AG04450 (cell line): ENCODE data around the gene PRR32. TPM values are rescaled to one million over a fixed set of nuclear protein-coding genes. Genes with fewer than 3 reads are reported as not detected.

Experiments used
- CTCF ChIA-PET: fragments of 300-600, 350-600 bp; formaldehyde crosslinking; extraction: SDS; loops from one replicate; lab custom pipeline; 2022; ENCODE audit warnings: antibody characterized with exemption, inconsistent platforms; lab: Charles Lee
- POLR2A ChIA-PET: fragments of 350-600 bp; formaldehyde crosslinking; extraction: SDS; loops from one replicate; lab custom pipeline; 2021; ENCODE audit warnings: antibody characterized with exemption, inconsistent platforms; lab: Yijun Ruan, JAX
- DNase-seq: peaks from one replicate; pipeline ENCODE4 v3.0.0-alpha.2; 2011; ENCODE audit warnings: low read depth, low spot score
- H3K27ac ChIP-seq: one replicate; pipeline ENCODE4 v1.5.1; 2012; ENCODE audit warnings: low read depth, low read length, control low read depth
- H3K27me3 ChIP-seq: one replicate; pipeline ENCODE4 v1.6.0; 2012; ENCODE audit warnings: low read length; ENCODE audit not compliant: control insufficient read depth, insufficient read depth
- H3K4me3 ChIP-seq: 2 replicates; pipeline ENCODE4 v1.5.1; 2011; ENCODE audit warnings: mild to moderate bottlenecking, low read depth, low read length, control low read depth
- H3K9me3 ChIP-seq: 2 replicates; pipeline ENCODE4 v1.5.1; 2012; ENCODE audit warnings: low read length; ENCODE audit not compliant: control insufficient read depth, insufficient read depth
- CTCF ChIP-seq: IDR thresholded peaks from 2 replicates; pipeline ENCODE4 v1.5.1; 2011; ENCODE audit warnings: low read depth, low read length, control low read depth, inconsistent platforms
- polyA plus RNA-seq: library from polyadenylated mRNA; depleted of rRNA; stranded (reverse); fragments of >200 nt; gene quantifications from 2 replicates; pipeline ENCODE4 v1.2.3, GENCODE V29; 2011

Gene PRR32
- polyA plus RNA-seq, 1 experiment, result not detected

GRCh38 chrX:126815806-126816205, 3.7 kb upstream of the PRR32 start:
- Histone ChIP-seq H3K27me3 (no peaks in the 10 kb centered on the region), H3K9me3 (no peaks in the 10 kb centered on the region; the same call in 1 of the 2 replicates), H3K4me3 (no peak overlapping the region), H3K27ac (no peak overlapping the region)
- TF ChIP-seq CTCF, result no peak
- POLR2A ChIA-PET, result no interaction called here
- no peak for DNase-seq
- CTCF ChIA-PET, result no interaction called here

- ChIA-PET POLR2A (no interaction called here), CTCF (no interaction called here)
- Histone ChIP-seq H3K9me3 (no peaks in the 10 kb centered on the region; the same call in 1 of the 2 replicates), H3K27ac (no peak overlapping the region), H3K4me3 (no peak overlapping the region), H3K27me3 (no peaks in the 10 kb centered on the region)
- DNase-seq, result no peak
- no peak for TF ChIP-seq CTCF
Measured at GRCh38 chrX:126820700-126821420, 1.3 kb downstream of the PRR32 start.

- Histone ChIP-seq H3K27ac (no peak overlapping the region), H3K4me3 (no peak overlapping the region), H3K9me3 (no peaks in the 10 kb centered on the region; the same call in 1 of the 2 replicates), H3K27me3 (no peaks in the 10 kb centered on the region)
- no peak for TF ChIP-seq CTCF
- CTCF ChIA-PET, result no interaction called here
- POLR2A ChIA-PET, result no interaction called here
- no peak for DNase-seq
Measured at GRCh38 chrX:126824338-126825007, 4.9 kb downstream of the PRR32 start.

- Histone ChIP-seq H3K9me3 (no peaks in the 10 kb centered on the region; the same call in 1 of the 2 replicates), H3K4me3 (no peak overlapping the region), H3K27ac (no peak overlapping the region), H3K27me3 (no peaks in the 10 kb centered on the region)
- CTCF ChIA-PET, result no interaction called here
- no peak for TF ChIP-seq CTCF
- POLR2A ChIA-PET, result no interaction called here
- no peak for DNase-seq
Measured at GRCh38 chrX:126825566-126826193, 6.2 kb downstream of the PRR32 start.

- no peak overlapping the region for H3K27ac ChIP-seq
- TF ChIP-seq CTCF, result no peak
- POLR2A ChIA-PET, result no interaction called here
- CTCF ChIA-PET, result no interaction called here
- no peak for DNase-seq
- peaks cover 4% of the 10 kb centered on the region; the same call in 1 of the 2 replicates for H3K9me3 ChIP-seq
- H3K27me3 ChIP-seq, result no peaks in the 10 kb centered on the region
- H3K4me3 ChIP-seq, result no peak overlapping the region
Measured at GRCh38 chrX:126836186-126836585, 16.7 kb downstream of the PRR32 start.
